IMR-90 (cell line): ENCODE results near the gene SNRPB2. TPM values are rescaled to one million over a fixed set of nuclear protein-coding genes. Genes with fewer than 3 reads are reported as not detected.

Experiments
- ATAC-seq: fragments of 200-7000 bp; cut with Tn5 transposase; 2 replicates; pipeline ENCODE4 v1.9.1; 2020; ENCODE audit warnings: low read depth, mild to moderate bottlenecking, moderate library complexity
- BruUV-seq: library from RNA; stranded (reverse); fragments of 400-500 nt; replicated peaks from 2 replicates; lab custom pipeline; 2021; lab: Mats Ljungman, UMichigan
- CTCF ChIA-PET: fragments of 300-600 bp; formaldehyde crosslinking; extraction: SDS; loops from one replicate; lab custom pipeline; 2021; ENCODE audit warnings: antibody characterized with exemption; lab: Yijun Ruan, JAX
- POLR2A ChIA-PET: fragments of 300-600 bp; sonication (Branson Sonifier 250); formaldehyde crosslinking; loops from one replicate; lab custom pipeline; 2022; ENCODE audit warnings: antibody characterized with exemption; ENCODE audit not compliant: unreplicated experiment; lab: Charles Lee
- DNase-seq: peaks from one replicate; pipeline ENCODE4 v3.0.0; 2013
- H2AFZ ChIP-seq: replicated peaks from 2 replicates; pipeline ENCODE3; 2013; ENCODE audit warnings: low read length, mild to moderate bottlenecking; ENCODE audit not compliant: poor library complexity
- H2AK5ac ChIP-seq: 2 replicates; pipeline ENCODE4 v1.6.1; 2013; ENCODE audit warnings: low read depth, low read length, inconsistent platforms
- H2AK9ac ChIP-seq: replicated peaks from 2 replicates; pipeline ENCODE3; 2013; ENCODE audit warnings: mild to moderate bottlenecking, low read depth, low read length, moderate library complexity; ENCODE audit not compliant: poor library complexity
- H2BK120ac ChIP-seq: 2 replicates; pipeline ENCODE4 v1.6.1; 2013; ENCODE audit warnings: low read depth, low read length, inconsistent platforms
- H2BK15ac ChIP-seq: 3 replicates; pipeline ENCODE4 v1.6.1; 2013; ENCODE audit warnings: low read depth, low read length, inconsistent platforms
- H2BK20ac ChIP-seq: 2 replicates; pipeline ENCODE4 v1.6.1; 2013; ENCODE audit warnings: low read depth, mild to moderate bottlenecking, inconsistent platforms, low read length, moderate library complexity
- H2BK5ac ChIP-seq: 2 replicates; pipeline ENCODE4 v1.6.1; 2013; ENCODE audit warnings: mild to moderate bottlenecking, low read depth, low read length, inconsistent platforms; ENCODE audit not compliant: poor library complexity, severe bottlenecking
- H3K14ac ChIP-seq: replicated peaks from 2 replicates; pipeline ENCODE4 v1.6.1; 2013; ENCODE audit warnings: low read depth, low read length, inconsistent platforms
- H3K18ac ChIP-seq: 2 replicates; pipeline ENCODE4 v1.6.1; 2013; ENCODE audit warnings: low read depth, low read length, control low read depth
- H3K23ac ChIP-seq: 2 replicates; pipeline ENCODE4 v1.6.1; 2013; ENCODE audit warnings: low read depth, low read length, inconsistent platforms
- H3K27ac ChIP-seq: 2 replicates; pipeline ENCODE4 v1.5.1; 2013; ENCODE audit warnings: mild to moderate bottlenecking, control low read depth, low read length; ENCODE audit not compliant: insufficient read depth
- H3K27me3 ChIP-seq: 2 replicates; pipeline ENCODE4 v1.6.1; 2013; ENCODE audit warnings: low read length; ENCODE audit not compliant: control insufficient read depth, insufficient read depth
- H3K36me3 ChIP-seq: 2 replicates; pipeline ENCODE4 v1.6.1; 2013; ENCODE audit warnings: low read length, mixed read lengths; ENCODE audit not compliant: control insufficient read depth, insufficient read depth
- H3K4ac ChIP-seq: 2 replicates; pipeline ENCODE4 v1.6.1; 2013; ENCODE audit warnings: low read depth, low read length, inconsistent platforms
- H3K4me1 ChIP-seq: 2 replicates; pipeline ENCODE4 v1.6.1; 2013; ENCODE audit warnings: low read length, mixed read lengths; ENCODE audit not compliant: control insufficient read depth, insufficient read depth
- H3K4me2 ChIP-seq: 2 replicates; pipeline ENCODE4 v1.6.1; 2013; ENCODE audit warnings: low read depth, mild to moderate bottlenecking, control low read depth, low read length, moderate library complexity
- H3K4me3 ChIP-seq: 2 replicates; pipeline ENCODE4 v1.5.1; 2013; ENCODE audit warnings: low read depth, mild to moderate bottlenecking, control low read depth, low read length, moderate library complexity; ENCODE audit not compliant: insufficient read depth
- H3K56ac ChIP-seq: 2 replicates; pipeline ENCODE4 v1.6.1; 2013; ENCODE audit warnings: low read length, inconsistent platforms; ENCODE audit not compliant: insufficient read depth; ENCODE audit errors: extremely low read depth
- H3K79me1 ChIP-seq, 2 experiments: 2 replicates each; pipeline ENCODE4 v1.6.1; 2013; ENCODE audit warnings: low read length in 2 of 2, inconsistent platforms in 1 of 2, low read depth in 1 of 2
- H3K9ac ChIP-seq: 2 replicates; pipeline ENCODE4 v1.6.1; 2013; ENCODE audit warnings: low read depth, low read length, control low read depth
- H3K9me1 ChIP-seq: 2 replicates; pipeline ENCODE4 v1.6.1; 2013; ENCODE audit warnings: low read length, inconsistent platforms; ENCODE audit not compliant: insufficient read depth
- H3K9me3 ChIP-seq: 2 replicates; pipeline ENCODE4 v1.6.1; 2013; ENCODE audit warnings: low read length; ENCODE audit not compliant: control insufficient read depth, insufficient read depth
- H4K20me1 ChIP-seq: 2 replicates; pipeline ENCODE4 v1.6.1; 2013; ENCODE audit warnings: low read length, inconsistent platforms; ENCODE audit not compliant: insufficient read depth
- H4K5ac ChIP-seq: 2 replicates; pipeline ENCODE4 v1.6.1; 2013; ENCODE audit warnings: mild to moderate bottlenecking, low read depth, low read length, control low read depth
- H4K8ac ChIP-seq, 2 experiments: 2 replicates each; pipeline ENCODE4 v1.6.1; 2013; ENCODE audit warnings: low read depth in 2 of 2, low read length in 2 of 2, control low read depth in 1 of 2, inconsistent platforms in 1 of 2
- H4K91ac ChIP-seq: 2 replicates; pipeline ENCODE4 v1.6.1; 2013; ENCODE audit warnings: low read depth, low read length, inconsistent platforms; ENCODE audit not compliant: insufficient read depth
- NFE2L2 ChIP-seq: fragments of 150-350 bp; IDR thresholded peaks from 2 replicates; pipeline ENCODE4 v1.6.1; 2016; ENCODE audit warnings: low read depth, mild to moderate bottlenecking, low read length
- RFX5 ChIP-seq: IDR thresholded peaks from 2 replicates; pipeline ENCODE4 v1.8.0; 2012; ENCODE audit warnings: low read depth, mild to moderate bottlenecking, low read length, moderate library complexity
- WGBS, 2 experiments: methylation state at CpG; one replicate each; pipeline versions ENCODE4 v1.1.5 to v1.1.7; 2013; ENCODE audit warnings: missing lambda C conversion rate in 2 of 2; ENCODE audit not compliant: insufficient read length in 1 of 2; ENCODE audit errors: extremely low coverage in 2 of 2; 5-methylcytosine and 5-hydroxymethylcytosine counted together
- dilution Hi-C: fragments of 300-500 bp; cut with HindIII; formaldehyde crosslinking; loops from one replicate; pipeline ENCODE4 v1.14.3; 2018; ENCODE audit warnings: low sequenced_read_pairs; ENCODE audit not compliant: unreplicated experiment
- in situ Hi-C: fragments of 300-500 bp; cut with MboI; formaldehyde crosslinking; loops from 3 replicates; pipeline ENCODE4 v1.14.3; 2019; ENCODE audit warnings: low sequenced_read_pairs, inconsistent platforms, mixed read lengths
- intact Hi-C: fragments of 100-400 bp; cut with micrococcal nuclease; formaldehyde crosslinking; loops from 2 replicates; pipeline ENCODE4 v1.10.0; 2022
- polyA plus RNA-seq, 3 experiments: library from polyadenylated mRNA; depleted of rRNA; stranded (reverse); fragments of >200 nt; gene quantifications; 2 replicates each; pipeline ENCODE4 v1.2.3, GENCODE V29; 2012; ENCODE audit warnings: low replicate concordance in 1 of 3
- total RNA-seq: library from RNA; depleted of rRNA; stranded (reverse); fragments of >200 nt; gene quantifications from 2 replicates; pipeline ENCODE4 v1.2.3, GENCODE V29; 2012

SNRPB2 gene
- total and polyA plus RNA-seq, 2 of the 4 experiments (the other 2 are of a cell fraction): 27.1 to 65.6 TPM

DNA sequence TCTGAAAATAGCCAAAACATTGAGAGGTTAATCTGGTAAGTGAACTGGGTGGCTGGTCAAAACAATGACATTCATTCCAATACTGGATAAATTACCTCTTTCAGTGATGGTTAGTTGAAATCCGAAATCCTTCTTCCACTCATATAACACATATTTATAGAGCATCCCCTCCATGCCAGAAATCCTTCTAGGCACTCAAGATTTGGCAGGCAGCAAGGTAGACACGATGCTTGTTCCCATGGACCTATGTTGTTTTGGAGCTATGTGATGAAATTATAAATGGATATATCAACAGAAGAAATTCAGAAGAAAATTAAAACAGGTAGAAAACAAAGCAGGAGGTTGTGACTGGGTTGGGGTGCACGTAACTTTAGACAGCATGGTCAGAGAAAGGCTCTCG is 26.3 kb upstream of the SNRPB2 start:
- POLR2A ChIA-PET: no interaction called here
- dilution Hi-C loops: no loop called here

More for the DNA sequence above, 26.3 kb upstream of the SNRPB2 start:
- Histone ChIP-seq H3K4ac (no peak overlapping the region), H3K9me3 (no peaks in the 10 kb centered on the region), H4K5ac (no peak overlapping the region), H2BK20ac (no peak overlapping the region), H3K4me2 (no peak overlapping the region), H4K20me1 (no peaks in the 10 kb centered on the region), H3K9me1 (no peaks in the 10 kb centered on the region), H4K8ac (no peak overlapping the region), H3K14ac (no peak overlapping the region), H2AK9ac (no peak overlapping the region), H2AK5ac (no peak overlapping the region), H3K56ac (no peak overlapping the region), H2BK15ac (no peak overlapping the region), H2AFZ (no peak overlapping the region), H4K91ac (no peak overlapping the region), H3K23ac (no peak overlapping the region), H3K4me3 (no peak overlapping the region), H3K9ac (no peak overlapping the region), H2BK120ac (no peak overlapping the region), H3K79me1 (no peaks in the 10 kb centered on the region), H3K4me1 (no peaks in the 10 kb centered on the region), H3K27me3 (no peaks in the 10 kb centered on the region), H3K18ac (no peak overlapping the region), H2BK5ac (no peak overlapping the region), H3K36me3 (no peaks in the 10 kb centered on the region), H3K27ac (no peak overlapping the region)
- CTCF ChIA-PET: no interaction called here
- no CpG with 5 or more reads among the region's 4 CpGs for WGBS, 2 experiments
- ATAC-seq (no peak), DNase-seq (no peak)
- no TSS peak for BruUV-seq
- TF ChIP-seq NFE2L2 (no peak), RFX5 (no peak)
- in situ Hi-C loops: no loop called here
- intact Hi-C loops: no loop called here
